CD4-positive, CD25-positive, alpha-beta regulatory T cell (primary cell): ENCODE measurements around the gene SERPINA4. TPM values are rescaled to one million over a fixed set of nuclear protein-coding genes. Genes with fewer than 3 reads are reported as not detected.

Source experiments
- ATAC-seq, 2 donors: fragments of 150-1000 bp; cut with Tn5 transposase; one replicate each; pipeline ENCODE4 v1.10.0; 2021; ENCODE audit warnings: low read depth in 2 of 2, moderate number of reproducible peaks in 2 of 2, moderate library complexity in 1 of 2
- DNase-seq, 3 donors: peaks; one replicate each; pipeline versions ENCODE4 v3.0.0 to v3.0.0-alpha.2; 2012 to 2022; ENCODE audit warnings: mixed read lengths in 1 of 3
- H3K27ac ChIP-seq: one replicate; pipeline ENCODE4 v1.7.0; 2013; ENCODE audit warnings: mild to moderate bottlenecking, low read length; ENCODE audit not compliant: insufficient read depth, poor library complexity, severe bottlenecking
- H3K27me3 ChIP-seq: one replicate; pipeline ENCODE4 v1.7.0; 2013; ENCODE audit warnings: low read length; ENCODE audit not compliant: control insufficient read depth, insufficient read depth
- H3K36me3 ChIP-seq: one replicate; pipeline ENCODE4 v1.7.0; 2013; ENCODE audit warnings: mild to moderate bottlenecking, low read length, moderate library complexity; ENCODE audit not compliant: control insufficient read depth, insufficient read depth
- H3K4me1 ChIP-seq: 2 replicates; pipeline ENCODE4 v1.7.0; 2013; ENCODE audit warnings: mild to moderate bottlenecking, low read length; ENCODE audit not compliant: insufficient read depth, control insufficient read depth, poor library complexity, severe bottlenecking
- H3K4me3 ChIP-seq: one replicate; pipeline ENCODE4 v1.7.0; 2013; ENCODE audit warnings: low read depth, mild to moderate bottlenecking, low read length, moderate library complexity
- H3K9me3 ChIP-seq, 2 experiments: 1 replicate in 1 of 2; 2 replicates in 1 of 2; pipeline ENCODE4 v1.7.0; 2013; ENCODE audit warnings: low read length in 2 of 2, mild to moderate bottlenecking in 1 of 2, moderate library complexity in 1 of 2; ENCODE audit not compliant: control insufficient read depth in 2 of 2
- H3K27ac Mint-ChIP-seq, 3 donors: one replicate each; pipeline ENCODE4 v1.8.0; 2020 to 2022; ENCODE audit warnings: mild to moderate bottlenecking in 3 of 3, mixed read lengths in 3 of 3, moderate library complexity in 2 of 3
- H3K27me3 Mint-ChIP-seq: one replicate; pipeline ENCODE4 v1.8.0; 2022; ENCODE audit warnings: mild to moderate bottlenecking, mixed read lengths
- H3K36me3 Mint-ChIP-seq: one replicate; pipeline ENCODE4 v1.8.0; 2020; ENCODE audit warnings: mixed read lengths
- H3K4me1 Mint-ChIP-seq, 4 donors: one replicate each; pipeline ENCODE4 v1.8.0; 2020 to 2022; ENCODE audit warnings: mixed read lengths in 4 of 4, mild to moderate bottlenecking in 1 of 4
- H3K4me3 Mint-ChIP-seq, 4 donors: one replicate each; pipeline ENCODE4 v1.8.0; 2020 to 2022; ENCODE audit warnings: mild to moderate bottlenecking in 4 of 4, mixed read lengths in 4 of 4, moderate library complexity in 3 of 4
- H3K9me3 Mint-ChIP-seq, 7 donors: one replicate each; pipeline ENCODE4 v1.8.0; 2020 to 2022; ENCODE audit warnings: mixed read lengths in 7 of 7, mild to moderate bottlenecking in 3 of 7, moderate library complexity in 2 of 7
- polyA plus RNA-seq, 4 donors: library from polyadenylated mRNA; unstranded; fragments of 300-500 nt; fragmentation: Illumina TruSeq; gene quantifications; one replicate each; pipeline ENCODE4 v1.2.3, GENCODE V29; 2021
- total RNA-seq: library from RNA; stranded (reverse); gene quantifications from one replicate; pipeline ENCODE4 v1.2.3, GENCODE V29; 2022

Gene SERPINA4
- total and polyA plus RNA-seq, 5 donors from 2014 or later, result not detected

GRCh38 chr14:94593376-94593748 lies 32.1 kb downstream of the SERPINA4 start:
- no peak for DNase-seq
- no peak overlapping the region for H3K4me3 ChIP-seq
- peaks cover 0 to 7% (median 0%) of the 10 kb centered on the region in 7 donors for H3K9me3 Mint-ChIP-seq

GRCh38 chr14:94593749-94594431 lies 32.6 kb downstream of the SERPINA4 start:
- Mint-ChIP-seq H3K27ac (no peak overlapping the region), H3K4me1 (no peaks in the 10 kb centered on the region), H3K9me3 (peaks cover 0 to 7% (median 0%) of the 10 kb centered on the region in 7 donors), H3K27me3 (no peaks in the 10 kb centered on the region), H3K4me3 (no peak overlapping the region), H3K36me3 (no peaks in the 10 kb centered on the region)
- Histone ChIP-seq H3K36me3 (no peaks in the 10 kb centered on the region), H3K27ac (no peak overlapping the region), H3K4me1 (no peaks in the 10 kb centered on the region), H3K9me3 (no peaks in the 10 kb centered on the region), H3K4me3 (no peak overlapping the region), H3K27me3 (no peaks in the 10 kb centered on the region)
- DNase-seq, result no peak
- ATAC-seq, result no peak

More at GRCh38 chr14:94593376-94593748, 32.1 kb downstream of the SERPINA4 start:
- H3K4me1 ChIP-seq, result no peaks in the 10 kb centered on the region
- Mint-ChIP-seq H3K27ac (no peak overlapping the region), H3K4me3 (no peak overlapping the region), H3K4me1 (no peaks in the 10 kb centered on the region), H3K36me3 (no peaks in the 10 kb centered on the region), H3K27me3 (no peaks in the 10 kb centered on the region)
- no peaks in the 10 kb centered on the region for H3K9me3 ChIP-seq
- no peaks in the 10 kb centered on the region for H3K27me3 ChIP-seq
- ATAC-seq, result no peak
- no peak overlapping the region for H3K27ac ChIP-seq
- no peaks in the 10 kb centered on the region for H3K36me3 ChIP-seq

GRCh38 chr14:94594441-94594840 lies 33.2 kb downstream of the SERPINA4 start:
- H3K27me3 ChIP-seq, result no peaks in the 10 kb centered on the region
- H3K27me3 Mint-ChIP-seq, result no peaks in the 10 kb centered on the region
- H3K9me3 Mint-ChIP-seq, result peaks cover 0 to 7% (median 0%) of the 10 kb centered on the region in 7 donors
- H3K4me3 ChIP-seq, result no peak overlapping the region
- H3K4me1 Mint-ChIP-seq, result no peaks in the 10 kb centered on the region
- ATAC-seq (no peak), DNase-seq (no peak)
- no peaks in the 10 kb centered on the region for H3K36me3 ChIP-seq
- no peak overlapping the region for H3K27ac ChIP-seq
- no peaks in the 10 kb centered on the region for H3K9me3 ChIP-seq
- no peaks in the 10 kb centered on the region for H3K4me1 ChIP-seq
- peak overlapping the region in 1 of 3 donors; percentile 14 for H3K27ac Mint-ChIP-seq
- H3K36me3 Mint-ChIP-seq, result no peaks in the 10 kb centered on the region
- no peak overlapping the region for H3K4me3 Mint-ChIP-seq

GRCh38 chr14:94595912-94596311 lies 34.7 kb downstream of the SERPINA4 start:
- Mint-ChIP-seq H3K4me1 (no peaks in the 10 kb centered on the region), H3K4me3 (no peak overlapping the region), H3K9me3 (peaks cover 0 to 7% (median 0%) of the 10 kb centered on the region in 7 donors), H3K27me3 (no peaks in the 10 kb centered on the region), H3K27ac (peak overlapping the region in 1 of 3 donors; percentile 35), H3K36me3 (no peaks in the 10 kb centered on the region)
- DNase-seq, result no peak
- H3K4me1 ChIP-seq, result no peaks in the 10 kb centered on the region
- no peaks in the 10 kb centered on the region for H3K9me3 ChIP-seq
- no peaks in the 10 kb centered on the region for H3K27me3 ChIP-seq
- ATAC-seq, result no peak
- no peaks in the 10 kb centered on the region for H3K36me3 ChIP-seq
- H3K27ac ChIP-seq, result no peak overlapping the region
- no peak overlapping the region for H3K4me3 ChIP-seq

- no peaks in the 10 kb centered on the region for H3K27me3 ChIP-seq
- no peak overlapping the region for H3K4me3 ChIP-seq
- H3K4me1 ChIP-seq, result no peaks in the 10 kb centered on the region
- no peaks in the 10 kb centered on the region for H3K4me1 Mint-ChIP-seq
- no peak overlapping the region for H3K27ac Mint-ChIP-seq
- peaks cover 0 to 5% (median 0%) of the 10 kb centered on the region in 7 donors for H3K9me3 Mint-ChIP-seq
- H3K9me3 ChIP-seq, result no peaks in the 10 kb centered on the region
- ATAC-seq (no peak), DNase-seq (no peak)
- H3K4me3 Mint-ChIP-seq, result no peak overlapping the region
- no peaks in the 10 kb centered on the region for H3K27me3 Mint-ChIP-seq
- H3K36me3 ChIP-seq, result no peaks in the 10 kb centered on the region
- no peaks in the 10 kb centered on the region for H3K36me3 Mint-ChIP-seq
- H3K27ac ChIP-seq, result no peak overlapping the region
These were observed 35.1 kb downstream of the SERPINA4 start for GRCh38 chr14:94596361-94596760.

- H3K36me3 Mint-ChIP-seq, result no peaks in the 10 kb centered on the region
- ATAC-seq (no peak), DNase-seq (no peak)
These were observed 36.5 kb downstream of the SERPINA4 start for GRCh38 chr14:94597788-94598187.

GRCh38 chr14:94598506-94598815 lies 37.2 kb downstream of the SERPINA4 start:
- H3K27me3 Mint-ChIP-seq, result no peaks in the 10 kb centered on the region
- peaks cover 0 to 2% (median 0%) of the 10 kb centered on the region in 7 donors for H3K9me3 Mint-ChIP-seq
- no peak for DNase-seq
- H3K4me3 Mint-ChIP-seq, result no peak overlapping the region
- no peak overlapping the region for H3K27ac Mint-ChIP-seq
- Histone ChIP-seq H3K4me3 (no peak overlapping the region), H3K27me3 (no peaks in the 10 kb centered on the region), H3K27ac (no peak overlapping the region), H3K36me3 (no peaks in the 10 kb centered on the region), H3K4me1 (no peaks in the 10 kb centered on the region), H3K9me3 (no peaks in the 10 kb centered on the region)
- no peaks in the 10 kb centered on the region for H3K4me1 Mint-ChIP-seq
- no peaks in the 10 kb centered on the region for H3K36me3 Mint-ChIP-seq
- no peak for ATAC-seq

More at GRCh38 chr14:94597788-94598187, 36.5 kb downstream of the SERPINA4 start:
- Histone ChIP-seq H3K4me1 (no peaks in the 10 kb centered on the region), H3K9me3 (no peaks in the 10 kb centered on the region), H3K36me3 (no peaks in the 10 kb centered on the region), H3K27ac (no peak overlapping the region), H3K27me3 (no peaks in the 10 kb centered on the region), H3K4me3 (no peak overlapping the region)
- Mint-ChIP-seq H3K27ac (no peak overlapping the region), H3K27me3 (no peaks in the 10 kb centered on the region), H3K9me3 (peaks cover 0 to 2% (median 0%) of the 10 kb centered on the region in 7 donors), H3K4me1 (no peaks in the 10 kb centered on the region), H3K4me3 (no peak overlapping the region)
